Ramos (cell line): ENCODE measurements around the gene SMG6.

Experiments used
- in situ Hi-C: fragments of 300-500 bp; cut with MboI; formaldehyde crosslinking; loops from one replicate; pipeline ENCODE4 v1.14.3; 2022; ENCODE audit warnings: low sequenced_read_pairs; ENCODE audit not compliant: unreplicated experiment

The SMG6 gene

DNA sequence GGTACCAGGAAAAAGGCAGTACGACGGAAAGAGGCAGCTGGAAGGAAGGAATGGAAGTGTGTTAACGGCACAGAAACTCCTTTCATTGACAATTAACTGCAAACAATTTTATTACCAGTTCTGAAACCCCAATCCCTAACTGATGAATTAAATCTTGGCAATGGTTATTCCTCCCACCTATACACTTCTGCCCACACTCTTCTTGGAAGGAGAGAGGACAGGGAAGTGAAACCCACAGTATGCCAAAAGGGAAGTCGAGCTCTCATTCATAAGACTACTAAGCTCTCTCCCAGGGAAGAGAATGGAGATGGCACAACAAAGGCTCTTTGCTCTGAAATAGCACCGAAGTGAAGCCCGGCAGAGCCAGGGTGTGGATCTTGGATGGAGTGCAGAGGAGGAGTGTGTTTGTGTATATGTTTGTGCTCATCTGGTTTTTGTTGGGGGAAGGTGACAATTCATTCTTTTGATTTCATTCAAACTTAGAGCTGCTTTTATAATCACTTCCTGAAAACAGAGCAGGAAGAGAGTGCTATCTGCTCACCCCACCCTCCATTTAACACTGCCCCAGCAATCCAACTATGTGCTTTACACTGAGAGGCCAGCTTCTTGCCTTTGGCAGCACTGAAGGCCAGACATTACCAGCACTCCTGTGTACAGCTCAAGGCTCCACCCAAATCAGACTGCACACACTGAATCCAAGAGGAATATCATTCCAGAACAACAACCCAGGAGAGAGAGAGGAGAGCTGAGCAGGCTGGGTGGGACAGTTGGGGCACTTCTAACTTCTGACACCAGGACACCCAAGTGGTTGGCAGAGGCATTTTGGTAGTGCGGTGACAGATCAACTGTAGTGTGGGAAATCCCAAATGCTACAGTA, 180.0 kb downstream of the SMG6 start:
- in situ Hi-C loops: no loop called here

DNA sequence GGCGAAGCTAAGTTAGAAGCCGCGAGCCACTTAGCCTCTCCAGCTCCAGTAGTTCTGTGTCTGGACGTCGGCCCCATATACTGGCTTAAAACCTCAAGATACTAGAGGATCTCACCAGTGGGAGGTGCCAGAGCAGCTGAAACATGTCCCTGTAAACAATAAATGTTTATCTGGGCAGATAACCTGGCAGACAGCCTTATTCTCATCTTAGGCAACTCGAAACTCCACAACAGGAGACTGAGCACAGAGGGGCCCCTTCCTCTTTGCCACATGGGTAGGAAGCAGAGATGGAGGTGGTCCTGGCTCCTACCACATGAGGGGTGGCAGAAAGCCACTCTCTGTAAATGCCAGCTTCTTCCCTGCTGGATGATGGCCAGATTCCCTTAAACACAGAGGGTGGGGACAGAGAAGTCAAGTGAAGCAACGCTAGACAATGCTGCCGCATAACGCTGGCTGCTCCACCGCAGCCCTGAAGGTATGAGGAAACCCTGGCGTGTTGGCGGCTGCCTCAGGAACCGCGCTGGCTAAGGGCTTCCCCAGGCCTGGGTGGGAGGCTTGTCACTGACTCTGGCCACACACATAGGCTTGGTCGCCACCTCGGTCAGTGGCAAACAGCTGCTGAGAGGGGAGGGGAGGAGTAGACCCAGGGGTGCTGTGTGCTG, 180.8 kb downstream of the SMG6 start:
- in situ Hi-C loops: no loop called here

DNA sequence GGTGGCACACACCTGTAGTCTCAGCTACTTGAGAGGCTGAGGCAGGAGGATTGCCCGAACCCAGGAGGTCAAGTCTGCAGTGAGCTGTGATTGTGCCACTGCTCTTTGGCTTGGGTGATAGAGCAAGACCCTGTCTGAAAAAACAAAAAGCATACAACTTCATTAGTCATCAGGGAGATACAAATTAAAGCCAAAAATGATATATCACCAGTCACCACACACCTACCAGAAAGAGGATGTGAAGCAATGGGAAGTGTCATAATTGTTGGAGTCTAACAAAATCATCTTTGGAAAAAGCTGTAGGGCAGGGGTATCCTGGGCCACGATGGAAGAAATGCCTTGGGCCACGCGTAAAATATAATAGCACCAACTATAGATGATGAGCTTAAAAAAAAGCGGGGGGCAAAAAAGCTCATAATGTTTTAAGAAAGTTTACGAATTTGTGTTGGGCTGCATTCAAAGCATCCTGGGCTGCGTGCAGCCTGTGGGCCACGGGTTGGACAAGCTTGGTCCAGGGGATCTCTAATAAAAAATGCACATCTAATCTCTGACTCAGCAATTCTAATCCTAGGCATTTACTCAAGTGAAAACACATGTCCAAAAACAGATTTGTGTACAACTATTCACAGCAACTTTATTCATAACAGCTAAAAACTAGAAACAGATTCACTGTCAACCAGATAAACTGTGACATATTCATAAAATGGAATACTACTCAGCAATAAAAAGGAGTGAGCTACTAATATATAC, 182.8 kb downstream of the SMG6 start:
- in situ Hi-C loops: no loop called here

DNA sequence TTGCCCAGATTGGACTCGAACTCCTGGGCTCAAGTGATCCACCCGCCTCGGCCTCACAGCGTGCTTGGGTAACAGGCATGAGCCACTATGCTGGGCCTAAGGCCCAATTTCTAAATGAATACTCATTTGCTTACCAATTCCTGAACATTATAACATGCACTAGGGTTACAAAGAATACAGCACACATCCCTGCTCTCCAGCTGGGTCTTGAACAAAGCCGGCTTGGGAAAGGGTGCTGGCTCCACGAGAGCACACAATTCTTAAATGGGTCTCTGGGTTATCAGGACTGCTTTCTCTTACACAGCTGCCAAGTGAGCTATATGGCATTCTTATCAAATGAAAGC, 190.3 kb downstream of the SMG6 start:
- in situ Hi-C loops: no loop called here

DNA sequence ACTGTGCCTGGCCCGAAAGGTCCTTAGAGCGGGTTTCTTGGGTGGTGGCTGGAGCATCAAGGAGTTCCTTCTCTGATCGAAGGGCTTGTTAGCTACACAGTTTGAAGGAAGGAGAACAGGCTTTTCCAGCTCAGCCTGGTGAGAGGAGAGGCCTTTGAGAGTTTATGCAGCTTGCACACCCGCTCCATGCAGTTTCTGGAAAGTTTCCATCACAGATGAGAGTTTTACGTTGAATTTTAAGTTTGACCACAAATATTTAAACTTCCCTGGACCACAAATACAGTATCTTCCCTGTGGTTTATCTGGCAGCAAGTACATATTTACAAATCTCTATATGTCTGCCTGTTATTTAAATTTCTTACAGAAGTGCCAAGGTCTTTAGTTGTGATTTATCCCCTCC, 191.9 kb downstream of the SMG6 start:
- in situ Hi-C loops: no loop called here

DNA sequence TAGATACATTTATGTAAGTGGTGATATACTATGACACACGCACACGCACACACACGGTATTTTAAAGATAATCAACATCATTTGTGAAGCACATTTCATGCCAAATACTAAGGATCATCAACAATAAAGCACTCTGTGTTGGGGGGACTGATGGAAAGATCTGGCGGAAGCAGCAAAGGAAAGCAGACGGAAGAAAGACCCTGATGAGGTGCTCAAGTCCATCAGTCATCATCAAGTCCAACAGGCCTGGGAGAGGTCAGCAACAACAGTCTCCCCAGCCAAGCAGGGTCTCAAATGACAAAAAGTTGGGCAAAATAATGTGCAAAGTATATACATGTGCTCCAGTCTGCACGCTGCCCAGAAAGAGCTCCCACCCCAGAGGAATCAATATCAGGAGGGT, 193.1 kb downstream of the SMG6 start:
- in situ Hi-C loops: no loop called here

DNA sequence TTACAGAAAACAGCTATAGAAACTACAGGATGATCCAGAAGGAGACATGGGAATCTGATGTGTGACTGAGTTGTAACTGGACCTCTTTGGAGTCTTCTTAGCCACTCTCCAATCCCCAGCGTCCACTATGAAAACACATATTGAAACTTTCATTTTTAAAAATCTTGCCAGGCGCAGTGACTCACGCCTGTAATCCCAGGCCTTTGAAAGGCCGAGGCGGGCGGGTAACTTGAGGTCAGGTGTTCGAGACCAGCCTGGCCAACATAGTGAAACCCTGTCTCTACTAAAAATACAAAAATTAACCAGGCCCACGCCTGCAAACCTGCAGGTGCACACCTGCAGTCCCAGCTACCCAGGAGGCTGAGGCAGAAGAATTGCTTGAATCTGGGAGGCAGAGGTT, 195.4 kb downstream of the SMG6 start:
- in situ Hi-C loops: no loop called here

DNA sequence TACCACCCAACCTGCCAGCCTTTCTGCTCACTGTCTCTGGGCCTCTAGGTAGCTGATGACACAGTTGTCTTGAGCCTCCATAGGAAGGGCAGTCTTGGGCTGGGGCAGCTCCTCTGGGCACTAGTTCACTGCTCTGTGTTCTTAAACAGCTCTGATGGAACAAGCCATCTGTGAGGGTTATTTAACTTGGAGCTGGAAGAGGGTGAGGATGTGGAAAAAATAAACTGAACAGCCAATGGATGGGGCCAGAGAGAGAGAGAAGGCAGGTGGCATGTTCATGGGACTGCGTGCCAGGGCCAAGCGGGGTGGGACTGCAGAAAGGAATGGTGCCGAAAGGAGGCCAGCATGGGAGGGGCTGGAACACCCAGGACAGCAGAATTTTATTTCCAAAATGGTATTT, 196.1 kb downstream of the SMG6 start:
- in situ Hi-C loops: no loop called here

DNA sequence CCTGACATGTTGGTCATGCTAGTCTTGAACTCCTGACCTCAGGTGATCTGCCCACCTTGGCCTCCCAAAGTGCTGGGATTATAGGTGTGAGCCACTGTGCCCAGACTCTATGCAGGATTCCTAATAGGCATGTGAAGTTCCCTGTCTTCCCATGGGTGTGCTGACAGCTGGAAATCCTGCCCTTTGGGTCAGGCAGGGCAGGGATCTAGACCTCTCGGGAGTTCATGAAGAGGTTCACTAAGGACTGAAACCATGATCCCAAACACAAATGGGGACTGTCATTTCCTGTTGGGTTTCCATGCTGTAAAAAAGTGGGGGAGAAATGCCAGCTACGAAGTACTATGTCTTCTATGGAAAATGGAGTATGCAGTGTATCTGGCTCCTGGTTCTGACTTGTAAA, 196.5 kb downstream of the SMG6 start:
- in situ Hi-C loops: no loop called here

DNA sequence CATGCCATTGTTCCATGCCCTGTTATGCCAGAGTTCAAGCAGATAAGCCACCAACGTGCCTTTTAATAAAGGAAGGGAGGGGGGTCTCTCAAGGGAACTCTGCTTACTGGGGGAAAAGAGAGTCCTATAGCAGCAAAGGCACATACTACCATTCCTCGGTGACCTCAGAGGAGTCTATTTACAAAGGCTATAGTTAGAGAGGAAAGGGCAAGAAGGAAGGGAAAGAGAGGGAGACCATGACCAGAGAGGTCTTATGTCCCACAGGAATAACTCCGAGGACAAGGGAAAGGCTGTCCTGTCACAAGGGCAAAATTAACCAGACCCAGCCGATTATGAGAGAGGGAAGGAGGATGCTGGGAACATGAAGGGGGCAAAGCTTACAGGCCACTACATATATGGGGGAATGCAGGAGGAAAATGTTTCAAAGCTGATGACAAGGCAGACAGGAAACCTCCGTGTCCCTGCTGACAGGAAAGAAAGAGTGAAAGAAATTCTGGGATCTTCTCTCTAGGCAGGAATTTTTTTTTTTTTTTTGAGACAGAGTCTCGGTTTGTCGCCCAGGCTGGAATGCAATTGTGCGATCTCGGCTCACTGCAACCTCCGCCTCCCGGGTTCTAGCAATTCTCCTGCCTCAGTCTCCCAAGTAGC, 197.2 kb downstream of the SMG6 start:
- in situ Hi-C loops: no loop called here

DNA sequence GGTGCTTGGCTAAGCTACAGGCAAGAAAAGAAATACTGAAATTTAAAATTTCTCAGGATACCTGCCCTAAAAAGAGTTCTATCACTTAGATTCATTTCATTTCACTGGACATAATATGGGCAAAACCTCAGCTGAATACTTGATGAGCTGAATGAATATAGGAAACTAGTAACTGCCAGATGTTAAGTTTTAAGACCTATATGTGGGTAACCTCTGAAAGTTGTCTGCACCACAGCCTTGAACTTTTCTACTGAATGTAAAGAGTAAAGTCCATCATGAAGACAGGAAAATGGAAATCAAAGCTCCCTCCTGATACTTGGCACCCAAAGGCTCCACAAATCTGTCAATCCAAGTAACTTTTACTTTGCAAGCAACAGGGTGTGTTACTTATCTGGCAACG, 197.9 kb downstream of the SMG6 start:
- in situ Hi-C loops: no loop called here

DNA sequence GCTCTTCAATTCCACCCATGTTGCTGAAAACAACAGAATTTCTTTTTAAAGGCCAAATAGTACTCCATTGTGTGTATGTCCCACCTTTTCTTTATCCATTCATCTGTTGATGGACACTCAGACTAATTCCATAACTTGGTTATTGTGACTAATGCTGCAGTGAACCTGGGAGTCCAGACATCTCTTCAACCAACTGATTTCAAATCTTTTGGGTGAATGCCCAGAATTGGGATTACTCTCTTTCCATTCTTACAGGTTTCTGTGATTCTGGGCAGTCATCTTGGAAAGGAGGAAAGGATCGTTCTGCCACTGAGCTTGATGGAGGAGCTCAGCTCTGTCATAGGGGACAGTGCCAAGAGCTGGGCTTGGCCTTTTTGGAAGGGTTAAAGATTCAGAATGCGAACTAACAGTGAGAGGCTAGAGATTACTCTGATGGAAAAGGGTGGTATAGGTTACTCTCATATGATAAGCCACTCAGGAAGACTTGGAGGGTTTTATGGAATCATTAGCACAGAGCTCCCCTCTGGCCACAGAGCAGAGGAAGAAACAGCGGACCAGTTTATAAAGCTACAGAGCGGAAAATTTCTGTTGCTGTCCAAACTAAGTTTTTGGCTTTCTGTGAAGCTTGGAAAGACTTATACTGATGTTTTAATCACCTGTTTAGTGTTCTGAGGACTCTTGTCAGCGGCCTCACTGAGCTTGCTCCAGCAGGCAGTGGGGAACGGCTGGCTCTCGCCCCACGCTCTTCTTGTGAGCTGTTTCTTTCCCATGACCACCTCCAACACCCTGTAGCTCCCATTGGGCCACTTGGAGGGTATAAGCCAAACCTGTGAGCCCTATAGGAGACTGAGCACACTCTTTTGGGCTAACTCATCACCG, 200.4 kb downstream of the SMG6 start:
- in situ Hi-C loops: no loop called here

DNA sequence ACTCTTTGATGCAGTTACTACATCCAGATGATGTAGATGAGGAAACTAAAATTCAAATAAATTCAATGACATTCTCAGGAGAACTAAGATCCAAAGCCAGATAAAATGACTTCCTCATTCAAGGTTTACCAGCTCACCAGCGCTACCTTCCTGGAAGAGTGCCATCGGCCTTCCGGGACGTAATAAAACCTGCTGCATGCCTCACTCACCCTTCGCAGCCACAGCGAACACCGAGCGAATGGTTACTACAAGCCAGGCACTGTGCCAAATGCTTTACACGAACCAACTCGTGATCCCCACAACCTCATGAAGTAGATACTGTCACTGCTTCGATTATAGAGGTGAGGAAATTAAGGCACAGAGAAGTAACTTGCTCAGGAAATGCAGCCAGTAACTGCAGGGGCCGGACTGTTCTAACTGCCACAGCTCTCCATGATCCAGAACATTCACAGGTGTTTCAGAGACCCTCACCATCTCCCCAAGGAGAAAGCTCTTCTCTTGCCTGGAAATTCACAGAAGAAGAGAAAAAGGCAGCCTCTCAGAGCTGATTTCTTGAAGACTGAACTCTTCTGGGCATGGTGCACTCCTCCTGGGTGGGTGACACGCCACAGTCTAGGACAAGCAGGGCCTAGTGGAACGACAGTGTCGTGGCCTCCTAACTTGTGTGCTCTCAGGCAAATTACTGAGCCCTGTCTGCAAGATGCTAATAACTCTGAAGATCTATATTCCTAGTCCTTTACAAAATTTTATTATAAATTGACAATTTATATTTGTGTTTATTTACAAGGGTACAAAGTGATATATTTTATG, 201.9 kb downstream of the SMG6 start:
- in situ Hi-C loops: no loop called here

DNA sequence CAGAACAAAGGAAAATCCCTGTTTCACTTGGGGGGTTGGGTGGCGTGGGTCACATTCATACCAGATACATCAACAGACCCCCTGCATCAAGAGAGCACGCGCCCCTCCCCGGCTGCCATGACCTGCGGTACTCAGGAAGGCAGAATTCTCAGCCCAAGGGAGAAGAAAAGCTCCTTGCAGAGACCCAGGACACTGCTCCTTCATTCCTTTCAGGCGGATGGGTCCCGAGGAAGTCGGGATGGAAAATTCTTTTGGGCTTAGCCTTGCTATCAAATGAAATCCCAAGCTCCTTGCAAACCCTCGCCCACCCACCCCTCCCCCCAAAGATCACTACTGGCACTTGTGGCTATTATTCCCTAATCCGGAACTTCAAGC, 208.1 kb downstream of the SMG6 start:
- in situ Hi-C loops: no loop called here

DNA sequence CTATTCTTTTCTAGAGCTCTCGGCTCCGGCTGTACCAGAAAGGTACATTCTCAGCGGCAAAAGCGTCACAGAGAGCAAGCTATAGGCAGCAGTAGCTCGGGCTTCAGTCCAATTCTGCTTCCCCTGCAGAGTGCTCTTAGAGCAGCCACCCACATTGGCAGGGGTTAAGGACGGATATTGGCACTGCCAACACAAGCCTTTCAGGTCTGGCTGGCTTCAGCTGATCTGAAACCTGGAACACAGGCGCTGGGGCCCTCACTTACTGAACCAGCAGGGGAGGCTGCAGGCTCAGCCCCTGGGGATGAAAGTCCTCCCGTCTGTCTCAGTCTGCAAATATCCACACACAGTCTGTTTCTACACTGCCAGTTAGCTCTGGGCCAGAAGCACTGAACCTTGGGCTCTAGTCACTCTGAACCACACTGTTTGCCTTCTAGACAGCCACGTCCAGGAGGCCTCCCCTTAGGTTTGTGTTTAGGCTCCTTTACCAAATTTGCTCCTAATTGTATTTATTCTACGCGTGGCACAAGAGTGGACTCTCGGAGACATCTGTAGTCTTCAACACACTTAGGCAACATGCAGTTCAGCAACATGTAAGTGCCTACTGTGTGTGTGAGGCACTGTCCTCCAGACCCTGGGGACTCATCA, 208.6 kb downstream of the SMG6 start:
- in situ Hi-C loops: no loop called here

DNA sequence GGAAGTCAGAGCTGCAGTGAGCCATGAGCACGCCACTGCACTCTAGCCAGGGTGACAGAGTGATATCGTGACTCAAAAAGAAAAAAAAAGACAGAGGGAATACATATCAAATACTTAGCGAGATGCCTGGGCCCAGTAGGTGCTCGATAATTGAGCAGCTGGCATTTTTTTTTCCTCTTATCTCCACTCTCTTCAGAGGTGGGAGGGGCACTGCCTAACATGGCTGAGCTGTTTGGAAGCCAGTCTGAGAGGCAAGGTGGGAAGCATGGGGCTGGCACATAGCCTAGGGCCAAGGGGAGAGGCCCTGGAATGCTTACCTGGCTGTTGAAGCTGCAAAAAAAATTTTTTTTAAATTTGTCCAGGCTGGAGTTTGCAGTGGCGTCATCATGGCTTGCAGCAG, 210.2 kb downstream of the SMG6 start:
- in situ Hi-C loops: no loop called here

DNA sequence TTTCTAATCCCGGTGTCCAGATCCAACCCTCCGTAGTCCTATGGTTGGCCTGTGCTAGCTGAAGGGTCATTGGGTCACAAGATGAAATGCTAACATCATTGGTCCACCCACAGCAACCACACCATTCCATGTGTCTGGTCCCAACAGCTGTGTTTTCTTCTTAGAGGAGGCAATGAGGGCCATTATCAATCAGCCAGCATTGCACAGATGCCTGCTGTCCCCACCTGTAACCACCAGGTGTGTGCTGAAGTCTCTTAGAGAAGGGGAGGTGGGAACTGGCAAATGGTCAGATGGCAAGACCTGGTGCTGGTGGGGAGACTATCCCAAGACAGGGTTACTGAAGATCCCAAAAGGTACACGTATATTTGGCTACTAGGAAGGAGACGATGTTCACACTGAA, 211.3 kb downstream of the SMG6 start:
- in situ Hi-C loops: no loop called here

DNA sequence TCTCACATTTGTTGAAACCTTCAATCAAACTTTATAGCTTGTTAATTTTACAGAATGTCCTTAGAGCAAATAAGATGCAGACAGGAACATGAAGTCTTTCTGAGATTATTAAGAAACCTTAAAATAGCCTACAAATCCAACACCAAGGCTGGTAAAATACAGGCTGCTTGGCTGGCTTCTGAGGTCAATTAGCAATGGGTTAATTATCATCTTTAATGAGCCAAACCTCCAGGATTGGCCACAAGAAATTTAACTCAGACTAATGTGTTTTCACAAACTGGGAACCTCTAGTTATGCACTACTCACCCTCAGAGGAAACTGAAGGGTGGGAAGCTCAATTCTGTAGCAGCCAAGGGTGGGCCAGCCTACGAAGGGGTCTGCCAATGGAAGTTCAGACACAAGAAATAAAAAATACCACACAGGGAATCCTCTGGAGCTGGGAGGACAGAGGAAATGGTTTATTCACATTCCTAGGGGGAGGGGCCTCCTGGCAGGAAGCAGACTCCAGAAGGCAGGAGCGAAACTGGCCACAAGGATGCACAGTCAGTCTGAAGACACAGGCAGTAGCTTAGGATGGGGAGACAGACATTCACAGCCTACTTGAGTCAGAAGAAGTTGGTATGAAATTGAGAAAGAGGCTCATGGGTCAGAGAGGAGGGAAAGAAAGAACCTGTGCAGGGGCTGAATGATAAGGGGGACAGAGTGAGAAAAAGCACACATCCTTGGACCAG, 212.6 kb downstream of the SMG6 start:
- in situ Hi-C loops: no loop called here
